Measurements from ENCODE around the gene CSGALNACT2. TPM values are rescaled to one million over a fixed set of nuclear protein-coding genes. Genes with fewer than 3 reads are reported as not detected.
"Not testable (repeated sequence)": the region's sequence is repeated elsewhere in the genome, so short reads cannot be mapped to it uniquely, and the experiment has no call there.

The CSGALNACT2 gene
- total and polyA plus RNA-seq, 11 donors = 2.6 to 17.7 (median 8.8) TPM

DNA sequence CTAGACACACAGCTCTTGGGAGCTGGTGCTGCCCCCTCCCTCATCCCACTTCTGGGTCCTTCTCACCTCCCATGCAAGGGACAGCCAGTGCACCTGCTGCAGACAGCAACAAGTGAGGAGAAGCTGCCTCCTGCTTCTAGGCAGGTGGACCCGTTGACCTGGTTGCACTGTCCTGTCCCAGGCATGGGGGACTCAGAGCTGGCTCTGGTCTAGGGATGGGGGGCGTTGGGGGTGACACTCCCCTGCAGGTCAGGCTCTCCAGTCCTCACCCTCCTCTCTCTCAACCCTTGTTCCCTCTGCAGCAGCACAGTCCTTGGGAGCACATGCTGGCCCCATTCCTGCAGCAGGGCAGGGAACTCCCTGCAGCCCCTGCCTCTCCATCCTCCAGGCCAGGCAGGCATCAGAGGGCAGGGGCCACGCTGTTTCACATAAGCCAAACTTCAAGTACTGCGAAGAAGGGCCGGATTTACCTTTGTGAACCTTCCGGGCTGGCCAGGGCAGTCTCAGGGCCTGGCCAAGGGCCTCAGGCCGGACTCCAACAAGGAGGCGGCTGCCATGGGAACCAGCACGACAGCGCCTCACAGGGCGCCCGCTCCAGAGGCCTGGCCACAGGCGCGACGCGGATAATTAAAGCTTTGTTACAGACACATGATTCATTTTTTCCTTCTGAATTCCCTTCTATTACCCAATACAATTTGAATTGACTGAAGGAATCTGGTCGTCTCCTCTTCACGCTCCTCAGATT is 80.1 kb downstream of the CSGALNACT2 start:
- no peak overlapping the region for H3K27ac ChIP-seq
- peaks cover 0 to 6% (median 0%) of the 10 kb centered on the region in 12 donors for H3K4me1 ChIP-seq
- 86 to 91% (median 89%) methylated on average over 18 of the region's 18 CpGs for WGBS, 4 donors
- intact Hi-C loops (cut with DNase I) = no loop called here
- DNase-seq = peak in 2 of 5 donors; percentile 15 to 43
- no peaks in the 10 kb centered on the region for H3K9me3 ChIP-seq
- no peak for ATAC-seq
- H3K4me3 ChIP-seq = no peak overlapping the region
- H3K27me3 ChIP-seq = peaks cover 0 to 22% (median 0%) of the 10 kb centered on the region in 9 donors
- no peaks in the 10 kb centered on the region for H3K36me3 ChIP-seq
- no peak for TF ChIP-seq POLR2A (IDR thresholded peaks at IDR 0.05)
- TF ChIP-seq, protein P1, sequence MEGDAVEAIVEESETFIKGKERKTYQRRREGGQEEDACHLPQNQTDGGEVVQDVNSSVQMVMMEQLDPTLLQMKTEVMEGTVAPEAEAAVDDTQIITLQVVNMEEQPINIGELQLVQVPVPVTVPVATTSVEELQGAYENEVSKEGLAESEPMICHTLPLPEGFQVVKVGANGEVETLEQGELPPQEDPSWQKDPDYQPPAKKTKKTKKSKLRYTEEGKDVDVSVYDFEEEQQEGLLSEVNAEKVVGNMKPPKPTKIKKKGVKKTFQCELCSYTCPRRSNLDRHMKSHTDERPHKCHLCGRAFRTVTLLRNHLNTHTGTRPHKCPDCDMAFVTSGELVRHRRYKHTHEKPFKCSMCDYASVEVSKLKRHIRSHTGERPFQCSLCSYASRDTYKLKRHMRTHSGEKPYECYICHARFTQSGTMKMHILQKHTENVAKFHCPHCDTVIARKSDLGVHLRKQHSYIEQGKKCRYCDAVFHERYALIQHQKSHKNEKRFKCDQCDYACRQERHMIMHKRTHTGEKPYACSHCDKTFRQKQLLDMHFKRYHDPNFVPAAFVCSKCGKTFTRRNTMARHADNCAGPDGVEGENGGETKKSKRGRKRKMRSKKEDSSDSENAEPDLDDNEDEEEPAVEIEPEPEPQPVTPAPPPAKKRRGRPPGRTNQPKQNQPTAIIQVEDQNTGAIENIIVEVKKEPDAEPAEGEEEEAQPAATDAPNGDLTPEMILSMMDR (IDR thresholded peaks at IDR 0.05) = no peak

DNA sequence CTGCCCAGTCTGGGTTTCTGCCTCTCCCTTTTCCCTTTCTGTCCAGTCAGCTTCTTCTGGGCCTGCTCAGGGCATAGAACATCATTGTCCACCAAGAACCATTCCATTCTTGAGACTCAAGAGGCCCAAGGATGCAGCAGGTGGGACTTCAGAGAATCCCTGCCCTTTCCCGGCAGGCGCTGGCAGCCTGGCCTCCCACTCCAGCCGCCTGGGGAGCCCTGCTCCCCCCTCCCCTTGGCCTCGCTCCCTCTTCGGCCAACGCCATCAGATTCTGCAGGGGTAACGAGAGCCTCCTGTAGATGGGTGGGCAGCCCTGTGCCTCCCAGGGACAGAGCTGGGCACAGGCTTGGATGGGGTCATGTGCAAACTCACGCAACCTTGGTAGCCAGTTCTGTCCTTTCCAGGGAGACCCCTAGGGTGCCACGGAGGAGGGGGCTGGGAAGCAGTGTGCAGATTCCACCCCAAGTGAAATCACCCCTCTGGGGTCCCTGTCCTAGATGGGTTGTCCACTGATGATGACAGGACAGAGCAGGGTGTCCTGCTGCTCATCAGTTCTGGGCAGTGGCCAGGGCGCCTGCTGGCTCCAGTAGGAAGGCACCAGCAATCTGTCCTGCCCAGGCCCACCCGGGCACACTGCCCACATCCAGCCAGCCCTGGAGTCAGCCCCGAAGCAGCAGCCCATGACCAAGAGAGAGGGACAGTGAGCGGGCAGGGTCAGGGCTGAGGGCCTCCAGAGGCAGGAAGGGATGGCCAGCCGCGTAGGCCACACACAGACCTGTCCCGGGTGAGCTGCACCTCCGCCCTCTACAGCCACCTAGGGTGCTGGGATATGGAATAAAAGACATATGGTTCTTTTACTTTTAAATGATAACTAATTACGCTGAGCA is 80.9 kb downstream of the CSGALNACT2 start:
- Histone ChIP-seq H3K9me3 (no peaks in the 10 kb centered on the region), H3K27ac (no peak overlapping the region), H3K4me3 (no peak overlapping the region), H3K4me1 (peaks cover 0 to 6% (median 0%) of the 10 kb centered on the region in 12 donors), H3K27me3 (peaks cover 0 to 22% (median 0%) of the 10 kb centered on the region in 9 donors), H3K36me3 (no peaks in the 10 kb centered on the region)
- intact Hi-C loops (cut with DNase I) = no loop called here
- DNase-seq (peak in 2 of 5 donors; percentile 13 to 44), ATAC-seq (no peak)
- WGBS, 4 donors = 79 to 85% (median 81%) methylated on average over 14 to 18 of the region's 18 CpGs
- TF ChIP-seq POLR2A (IDR thresholded peaks at IDR 0.05) = no peak
- TF ChIP-seq, protein P1 (IDR thresholded peaks at IDR 0.05) = no peak

DNA sequence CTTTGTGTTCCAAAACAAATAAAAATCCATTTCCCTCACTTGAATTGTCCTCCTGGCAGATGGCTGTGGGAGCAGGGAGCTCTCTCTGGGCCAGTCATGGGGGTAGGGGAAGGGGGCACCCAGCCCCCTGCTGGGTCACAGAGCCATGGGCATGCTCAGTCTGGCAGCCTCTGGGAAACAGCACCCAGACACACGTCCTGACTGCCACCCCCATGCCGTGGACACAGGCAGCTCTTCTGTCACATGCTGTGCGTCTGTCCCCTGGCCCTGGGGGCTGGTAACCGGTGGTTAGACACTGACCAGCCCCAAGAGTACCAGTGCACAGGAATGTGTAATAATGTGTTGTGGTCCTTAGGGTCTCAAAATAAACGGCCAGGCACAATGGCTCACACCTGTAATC is 81.6 kb downstream of the CSGALNACT2 start:
- no peak overlapping the region for H3K27ac ChIP-seq
- H3K27me3 ChIP-seq = peaks cover 0 to 22% (median 0%) of the 10 kb centered on the region in 9 donors
- H3K4me3 ChIP-seq = no peak overlapping the region
- DNase-seq = peak in 2 of 5 donors; percentile 12 to 16
- H3K9me3 ChIP-seq = no peaks in the 10 kb centered on the region
- WGBS, 4 donors = 71 to 79% (median 74%) methylated on average over 5 of the region's 5 CpGs
- intact Hi-C loops (cut with DNase I) = no loop called here
- TF ChIP-seq, protein P1 (IDR thresholded peaks at IDR 0.05) = no peak
- no peak for TF ChIP-seq POLR2A (IDR thresholded peaks at IDR 0.05)
- H3K36me3 ChIP-seq = no peaks in the 10 kb centered on the region
- peaks cover 0 to 5% (median 0%) of the 10 kb centered on the region in 12 donors for H3K4me1 ChIP-seq
- no peak for ATAC-seq

DNA sequence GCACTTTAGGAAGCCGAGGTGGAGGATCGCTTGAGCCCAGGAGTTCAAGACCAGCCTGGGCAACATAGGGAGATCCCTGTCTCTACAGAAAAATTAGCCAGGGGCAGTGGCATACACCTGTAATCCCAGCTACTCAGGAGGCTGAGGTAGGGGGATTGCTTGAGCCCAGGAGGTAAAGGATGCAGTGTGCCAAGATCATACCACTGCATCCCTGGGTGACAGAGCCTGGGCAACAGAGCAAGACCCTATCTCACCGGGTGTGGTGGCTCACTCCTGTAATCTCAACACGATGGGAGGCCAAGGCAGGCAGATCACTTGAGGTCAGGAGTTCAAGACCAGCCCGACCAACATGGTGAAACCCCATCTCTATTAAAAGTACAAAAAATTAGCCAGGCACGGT is 82.0 kb downstream of the CSGALNACT2 start:
- H3K4me3 ChIP-seq; H3K27ac ChIP-seq; H3K9me3 ChIP-seq; ATAC-seq; H3K36me3 ChIP-seq; intact Hi-C loops (cut with DNase I); H3K4me1 ChIP-seq: not testable (repeated sequence)
- 64 to 83% (median 77%) methylated on average over 6 of the region's 6 CpGs for WGBS, 4 donors
- DNase-seq = peak in 1 of 5 donors; percentile 13
- peaks cover 0 to 22% (median 0%) of the 10 kb centered on the region in 9 donors for H3K27me3 ChIP-seq
